Lower leg skin (tissue), 3 donors: ENCODE results near the gene PARP15.

Source experiments
- POLR2A ChIP-seq, 2 donors: fragments of 450-650 bp; IDR thresholded peaks; one replicate each; pipeline ENCODE4 v1.6.1; 2016 to 2017; ENCODE audit warnings: antibody characterized with exemption in 2 of 2, mild to moderate bottlenecking in 1 of 2, moderate library complexity in 1 of 2
- TF ChIP-seq, protein P1 (sequence below), 3 donors: fragments of 450-650 bp; IDR thresholded peaks; one replicate each; pipeline ENCODE4 v1.5.1; 2016; ENCODE audit warnings: antibody characterized with exemption in 3 of 3, mild to moderate bottlenecking in 3 of 3, moderate library complexity in 2 of 3

DNA sequence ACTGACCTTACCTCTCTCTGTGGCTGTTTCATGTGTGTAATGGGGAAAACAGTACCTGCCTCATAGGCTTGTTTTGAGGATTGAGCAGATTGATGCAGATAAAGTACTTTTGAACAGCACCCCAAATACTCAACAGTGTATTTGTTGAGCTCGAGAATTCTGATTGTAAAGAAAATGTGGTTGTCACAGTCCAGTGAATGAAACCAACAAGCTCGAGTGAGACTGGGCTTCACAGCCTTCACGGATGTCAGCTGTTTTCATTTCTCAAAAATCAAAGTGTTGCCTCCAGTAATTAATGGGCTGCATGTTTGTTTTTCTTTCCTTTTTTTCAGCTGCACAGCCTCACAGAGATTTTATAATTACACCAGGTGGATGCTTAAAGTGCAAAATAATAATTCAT lies 43.7 kb downstream of the PARP15 start:
- TF ChIP-seq, protein P1, sequence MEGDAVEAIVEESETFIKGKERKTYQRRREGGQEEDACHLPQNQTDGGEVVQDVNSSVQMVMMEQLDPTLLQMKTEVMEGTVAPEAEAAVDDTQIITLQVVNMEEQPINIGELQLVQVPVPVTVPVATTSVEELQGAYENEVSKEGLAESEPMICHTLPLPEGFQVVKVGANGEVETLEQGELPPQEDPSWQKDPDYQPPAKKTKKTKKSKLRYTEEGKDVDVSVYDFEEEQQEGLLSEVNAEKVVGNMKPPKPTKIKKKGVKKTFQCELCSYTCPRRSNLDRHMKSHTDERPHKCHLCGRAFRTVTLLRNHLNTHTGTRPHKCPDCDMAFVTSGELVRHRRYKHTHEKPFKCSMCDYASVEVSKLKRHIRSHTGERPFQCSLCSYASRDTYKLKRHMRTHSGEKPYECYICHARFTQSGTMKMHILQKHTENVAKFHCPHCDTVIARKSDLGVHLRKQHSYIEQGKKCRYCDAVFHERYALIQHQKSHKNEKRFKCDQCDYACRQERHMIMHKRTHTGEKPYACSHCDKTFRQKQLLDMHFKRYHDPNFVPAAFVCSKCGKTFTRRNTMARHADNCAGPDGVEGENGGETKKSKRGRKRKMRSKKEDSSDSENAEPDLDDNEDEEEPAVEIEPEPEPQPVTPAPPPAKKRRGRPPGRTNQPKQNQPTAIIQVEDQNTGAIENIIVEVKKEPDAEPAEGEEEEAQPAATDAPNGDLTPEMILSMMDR (IDR thresholded peaks at IDR 0.05): no peak
- TF ChIP-seq POLR2A (IDR thresholded peaks at IDR 0.05): no peak
